GM12891 (cell line): ENCODE results near the gene EYS.

Source experiments
- PAX5 ChIP-seq: IDR thresholded peaks from 2 replicates; pipeline ENCODE4 v1.6.1; 2011; ENCODE audit warnings: low read length, moderate library complexity, mild to moderate bottlenecking; ENCODE audit not compliant: insufficient read depth, severe bottlenecking
- POLR2A ChIP-seq: IDR thresholded peaks from 2 replicates; pipeline ENCODE4 v1.6.1; 2011; ENCODE audit warnings: low read depth, low read length, control low read depth
- POLR2AphosphoS5 ChIP-seq: IDR thresholded peaks from 2 replicates; pipeline ENCODE4 v1.6.1; 2011; ENCODE audit warnings: low read depth, low read length, control low read depth
- POU2F2 ChIP-seq: IDR thresholded peaks from 2 replicates; pipeline ENCODE4 v1.6.1; 2011; ENCODE audit warnings: low read depth, mild to moderate bottlenecking, control low read depth, low read length, moderate library complexity
- SPI1 ChIP-seq: IDR thresholded peaks from 2 replicates; pipeline ENCODE4 v1.6.1; 2011; ENCODE audit warnings: low read depth, low read length, control low read depth
- TAF1 ChIP-seq: IDR thresholded peaks from 2 replicates; pipeline ENCODE4 v1.6.1; 2011; ENCODE audit warnings: low read depth, low read length, control low read depth

- TF ChIP-seq POLR2A: no peak
- TF ChIP-seq TAF1: no peak
- no peak for TF ChIP-seq PAX5
- no peak for TF ChIP-seq POLR2AphosphoS5
- no peak for TF ChIP-seq SPI1
- TF ChIP-seq POU2F2: no peak
These were observed 817.9 kb downstream of the EYS start for GRCh38 chr6:64889144-64889543.
